Amniotic epithelial cell (primary cell): ENCODE results near the gene C11orf91.
"Not testable (repeated sequence)": the region's sequence is repeated elsewhere in the genome, so short reads cannot be mapped to it uniquely, and the experiment has no call there.

ENCODE experiments used
- DNase-seq: peaks from one replicate; pipeline ENCODE4 v3.0.0-alpha.2; 2010; ENCODE audit warnings: low read depth

Gene C11orf91

GRCh38 chr11:33700502-33701271, at the start of gene C11orf91:
C11orf91 (minus strand) TSS chr11:33700826; CDS start chr11:33700740, 86 bp downstream.
- DNase-seq, result peak; percentile 86

GRCh38 chr11:33747979-33748378, 47.4 kb upstream of the C11orf91 start:
- DNase-seq, result peak; percentile 48

GRCh38 chr11:33743291-33743690, 42.7 kb upstream of the C11orf91 start:
- no peak for DNase-seq

- DNase-seq, result peak; percentile 39
Measured at GRCh38 chr11:33742249-33742851, 41.7 kb upstream of the C11orf91 start.

GRCh38 chr11:33741806-33742205, 41.2 kb upstream of the C11orf91 start:
- no peak for DNase-seq

- no peak for DNase-seq
Measured at GRCh38 chr11:33737362-33737821, 36.8 kb upstream of the C11orf91 start.

GRCh38 chr11:33736148-33736812, 35.7 kb upstream of the C11orf91 start, which contains the start of gene CD59:
CD59 (minus strand) TSS chr11:33736423; CDS start chr11:33722445, 13,978 bp downstream.
- peak; percentile 87 for DNase-seq

GRCh38 chr11:33735271-33736147, 34.9 kb upstream of the C11orf91 start:
- DNase-seq, result peak; percentile 21

DNA sequence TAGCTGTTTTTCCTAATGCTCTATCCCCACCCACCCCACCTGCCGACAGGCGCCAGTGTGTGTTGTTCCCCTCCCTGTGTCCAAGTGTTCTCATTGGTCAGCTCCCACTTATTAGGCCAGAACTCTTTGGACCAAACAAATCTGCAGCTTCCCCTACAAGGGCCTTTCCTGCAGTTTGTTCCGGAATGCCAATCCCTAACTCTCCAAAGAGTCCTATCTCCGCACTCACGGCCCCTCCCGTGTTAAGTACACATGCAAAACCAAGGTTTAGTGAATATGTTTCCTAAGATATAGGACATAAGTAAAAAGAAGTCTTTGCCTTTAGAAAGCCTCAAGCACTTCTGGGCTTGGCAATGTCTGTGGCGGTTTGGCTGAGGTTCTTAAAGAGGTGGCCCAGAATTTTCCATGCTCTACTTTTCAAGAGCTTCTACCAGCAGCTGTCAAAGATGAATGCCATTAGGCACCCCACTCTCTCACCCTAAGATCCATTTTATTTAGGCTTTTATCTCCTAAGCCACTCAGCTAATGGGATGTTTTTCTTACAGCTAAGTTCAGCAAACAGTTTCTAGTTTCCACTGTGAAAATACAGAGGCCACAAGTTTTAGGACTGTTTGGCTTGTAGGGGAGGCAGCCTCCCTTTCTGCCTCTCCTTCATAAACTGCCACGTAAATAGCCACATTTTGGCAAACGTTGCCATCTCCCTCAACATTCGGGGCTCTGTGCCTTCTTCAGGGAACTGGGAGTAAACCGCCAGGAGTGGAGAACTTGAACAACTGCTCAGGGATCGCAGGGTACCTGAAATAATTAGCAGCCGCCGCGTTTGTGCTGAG, 34.0 kb upstream of the C11orf91 start:
- DNase-seq, result peak; percentile 35

GRCh38 chr11:33733980-33734379, 33.4 kb upstream of the C11orf91 start:
- peak; percentile 11 for DNase-seq

- no peak for DNase-seq
Measured at GRCh38 chr11:33731723-33732531, 31.3 kb upstream of the C11orf91 start.

DNA sequence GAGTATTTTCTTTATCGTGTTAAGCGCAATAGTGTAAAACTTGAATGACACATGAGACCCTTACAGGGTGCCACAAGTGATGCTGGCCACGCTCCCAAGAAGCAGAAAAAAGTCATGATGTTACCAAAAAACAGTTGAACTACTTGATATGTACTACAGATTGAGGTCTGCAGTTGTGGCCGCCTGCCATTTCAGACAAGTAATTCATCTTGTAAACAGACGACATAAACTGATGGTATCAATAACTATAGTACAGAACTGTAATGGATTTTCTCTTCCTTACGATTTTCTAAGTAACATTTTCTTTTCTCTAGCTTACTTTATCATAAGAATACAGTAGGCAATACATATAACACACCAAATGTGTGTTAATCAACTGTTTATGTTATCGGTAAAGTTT, 30.1 kb upstream of the C11orf91 start:
- DNase-seq, result no peak

- not testable (repeated sequence) for DNase-seq
Measured at GRCh38 chr11:33729072-33729664, 28.5 kb upstream of the C11orf91 start.

GRCh38 chr11:33727539-33727938, 26.9 kb upstream of the C11orf91 start:
- not testable (repeated sequence) for DNase-seq

DNA sequence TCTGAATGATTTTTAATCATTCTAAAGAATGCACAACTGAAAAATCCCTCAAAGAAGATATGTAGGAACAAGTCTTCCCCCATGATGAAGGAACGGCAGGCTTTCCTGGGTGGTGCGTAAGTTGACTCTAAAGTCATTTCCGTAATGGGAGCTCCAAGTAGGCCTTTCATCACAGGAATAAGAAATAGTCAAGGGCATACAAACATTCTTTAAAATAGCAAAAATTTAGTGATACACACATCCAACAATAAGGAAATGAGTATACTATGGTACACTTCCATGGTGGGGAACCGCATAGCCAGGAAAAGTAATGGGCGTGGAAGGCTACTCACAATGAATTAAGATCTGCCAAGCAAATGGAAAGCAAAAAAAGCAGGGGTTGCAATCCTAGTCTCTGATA, 24.9 kb upstream of the C11orf91 start:
- DNase-seq, result no peak

GRCh38 chr11:33724644-33725035, 24.0 kb upstream of the C11orf91 start:
- peak; percentile 57 for DNase-seq

DNA sequence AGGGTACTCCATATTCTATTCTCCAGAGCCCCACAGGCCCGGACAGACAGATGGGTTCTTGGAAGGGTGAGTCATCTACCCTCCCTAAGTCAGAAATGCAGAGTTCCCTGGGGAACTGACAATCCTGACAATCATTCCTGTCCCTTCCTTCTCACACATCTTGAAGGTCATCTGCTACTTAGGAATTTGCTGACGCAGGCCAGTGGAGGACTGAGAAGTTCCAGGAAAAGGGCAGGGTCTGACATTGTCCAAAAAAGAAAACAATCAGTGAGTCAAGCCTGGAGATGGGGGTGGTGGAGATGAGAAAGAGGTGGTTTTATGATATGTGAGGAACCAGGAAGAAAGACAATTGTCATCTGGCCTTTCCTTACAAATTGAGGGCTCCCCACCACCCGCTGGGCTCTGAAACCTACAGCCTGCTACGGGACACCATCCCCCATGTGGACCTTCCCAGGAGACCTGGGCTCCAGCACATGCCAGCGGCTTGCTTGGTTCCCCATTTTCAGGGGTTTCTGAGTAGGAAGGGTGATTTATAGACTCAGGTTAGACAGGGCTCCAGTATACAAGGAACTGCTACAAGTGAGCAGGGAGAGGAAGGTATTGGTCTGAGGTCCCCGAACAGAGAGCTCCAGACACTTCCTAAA, 22.7 kb upstream of the C11orf91 start:
- DNase-seq, result peak; percentile 93

GRCh38 chr11:33722590-33723234, 22.1 kb upstream of the C11orf91 start:
- peak; percentile 57 for DNase-seq

- DNase-seq, result no peak
Measured at GRCh38 chr11:33721984-33722383, 21.4 kb upstream of the C11orf91 start.
